D721Med (cell line): ENCODE results near the gene SLC4A1.

Experiments
- DNase-seq: peaks from one replicate; pipeline ENCODE4 v3.0.0; 2011; ENCODE audit warnings: low spot score; ENCODE audit not compliant: insufficient read length
- FAIRE-seq: peaks from 2 replicates; lab custom pipeline; 2011; peaks lifted over from hg19 to GRCh38; lab: Jason Lieb, UNC
- TF ChIP-seq, protein P1 (sequence below): IDR thresholded peaks from 2 replicates; pipeline ENCODE4 v1.5.1; 2012; ENCODE audit warnings: mild to moderate bottlenecking, control low read depth; ENCODE audit not compliant: insufficient read depth; ENCODE audit errors: missing control alignments

The SLC4A1 gene

DNA sequence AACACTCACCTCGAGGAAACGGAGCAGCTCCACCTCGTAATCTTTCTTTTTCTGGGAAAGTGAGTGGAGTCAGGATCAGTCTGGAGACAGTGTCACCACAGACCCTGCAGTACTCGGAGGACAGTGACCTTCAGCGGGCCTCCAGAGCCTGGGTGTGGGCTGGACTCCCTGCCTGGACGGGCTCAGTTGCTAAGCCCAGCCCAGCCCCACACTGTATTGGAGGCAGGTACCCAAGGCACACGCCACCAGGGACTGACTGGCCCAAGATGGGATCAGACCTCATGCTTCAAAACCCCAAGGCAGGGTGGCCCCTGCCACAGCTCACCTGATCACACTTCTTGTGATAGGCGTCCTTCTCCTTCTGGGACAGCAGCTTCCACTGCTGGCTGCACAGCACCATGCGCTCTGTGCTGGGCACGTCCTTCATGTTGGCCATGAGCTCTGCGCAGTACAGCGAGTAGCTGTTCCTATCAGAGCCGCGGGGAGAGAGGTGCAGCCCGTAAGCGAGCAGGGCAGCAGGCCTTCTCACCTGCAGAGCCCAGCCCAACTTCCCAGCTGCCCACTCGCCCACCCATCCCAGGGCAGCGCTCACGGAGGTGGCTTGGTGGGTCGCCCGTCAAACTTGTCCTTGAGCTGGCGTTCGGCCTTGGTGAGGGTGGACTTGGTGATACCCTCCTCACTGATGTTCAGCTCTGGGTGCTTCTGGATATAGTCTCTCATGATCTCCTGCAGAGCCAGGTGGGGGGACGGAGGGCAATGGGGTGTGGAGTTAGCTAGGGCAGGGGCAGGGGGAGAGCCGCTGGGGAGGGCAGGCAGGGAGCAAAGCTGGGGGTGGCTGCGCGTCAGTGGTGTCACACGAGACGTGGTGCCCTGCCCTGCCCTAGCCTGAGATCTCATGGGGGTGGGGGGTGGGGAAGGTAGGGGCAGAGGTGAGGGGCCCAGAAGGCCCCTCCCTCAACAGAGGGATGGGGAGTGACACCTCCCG, 56.4 kb downstream of the SLC4A1 start:
- TF ChIP-seq, protein P1, sequence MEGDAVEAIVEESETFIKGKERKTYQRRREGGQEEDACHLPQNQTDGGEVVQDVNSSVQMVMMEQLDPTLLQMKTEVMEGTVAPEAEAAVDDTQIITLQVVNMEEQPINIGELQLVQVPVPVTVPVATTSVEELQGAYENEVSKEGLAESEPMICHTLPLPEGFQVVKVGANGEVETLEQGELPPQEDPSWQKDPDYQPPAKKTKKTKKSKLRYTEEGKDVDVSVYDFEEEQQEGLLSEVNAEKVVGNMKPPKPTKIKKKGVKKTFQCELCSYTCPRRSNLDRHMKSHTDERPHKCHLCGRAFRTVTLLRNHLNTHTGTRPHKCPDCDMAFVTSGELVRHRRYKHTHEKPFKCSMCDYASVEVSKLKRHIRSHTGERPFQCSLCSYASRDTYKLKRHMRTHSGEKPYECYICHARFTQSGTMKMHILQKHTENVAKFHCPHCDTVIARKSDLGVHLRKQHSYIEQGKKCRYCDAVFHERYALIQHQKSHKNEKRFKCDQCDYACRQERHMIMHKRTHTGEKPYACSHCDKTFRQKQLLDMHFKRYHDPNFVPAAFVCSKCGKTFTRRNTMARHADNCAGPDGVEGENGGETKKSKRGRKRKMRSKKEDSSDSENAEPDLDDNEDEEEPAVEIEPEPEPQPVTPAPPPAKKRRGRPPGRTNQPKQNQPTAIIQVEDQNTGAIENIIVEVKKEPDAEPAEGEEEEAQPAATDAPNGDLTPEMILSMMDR: no peak
- DNase-seq: no peak
- FAIRE-seq: no peak

DNA sequence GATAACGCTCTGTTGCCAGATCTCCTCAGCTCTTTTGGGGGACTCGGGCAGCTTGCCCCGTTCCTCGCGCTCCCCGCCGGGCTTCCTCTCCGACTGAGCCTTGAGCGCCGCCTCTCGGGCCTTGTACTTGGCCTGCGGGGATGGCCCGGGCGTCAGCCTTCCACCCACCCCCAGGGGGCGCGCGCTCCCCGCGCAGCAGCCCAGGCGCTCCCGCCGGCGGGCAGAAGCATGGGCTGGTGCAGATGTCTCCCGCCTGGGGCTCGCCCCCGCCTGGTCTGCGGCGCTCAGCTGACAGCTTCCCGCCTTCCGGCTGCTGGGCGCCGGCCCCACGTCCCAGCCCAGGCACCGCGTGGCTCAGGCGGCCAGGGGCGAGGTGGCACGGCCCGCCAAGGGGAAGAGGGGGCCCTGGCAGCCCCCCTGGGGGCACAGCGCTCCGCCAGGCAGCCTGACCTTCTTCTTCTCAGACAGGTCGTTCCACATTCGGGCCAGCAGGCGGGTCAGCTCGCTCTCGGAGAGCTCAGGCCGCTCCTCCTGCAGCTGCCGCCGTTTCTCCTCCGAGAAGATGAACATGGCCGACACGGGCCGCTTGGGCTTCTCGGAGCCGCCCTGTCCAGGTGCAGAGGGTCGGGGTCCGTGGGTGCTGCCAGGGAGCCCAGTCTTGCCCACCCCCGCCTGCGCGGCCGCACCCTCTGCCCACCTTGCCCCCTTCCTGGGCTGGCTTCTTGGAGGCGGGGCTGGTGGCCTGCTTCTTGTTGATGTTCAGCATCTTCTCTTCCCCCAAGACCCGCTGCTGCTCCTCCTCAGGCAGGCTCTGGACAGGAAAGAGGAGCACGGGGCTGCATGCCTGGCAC, 57.4 kb downstream of the SLC4A1 start:
- FAIRE-seq (no peak), DNase-seq (peak; percentile 98)
- TF ChIP-seq, protein P1: peak; percentile 98

DNA sequence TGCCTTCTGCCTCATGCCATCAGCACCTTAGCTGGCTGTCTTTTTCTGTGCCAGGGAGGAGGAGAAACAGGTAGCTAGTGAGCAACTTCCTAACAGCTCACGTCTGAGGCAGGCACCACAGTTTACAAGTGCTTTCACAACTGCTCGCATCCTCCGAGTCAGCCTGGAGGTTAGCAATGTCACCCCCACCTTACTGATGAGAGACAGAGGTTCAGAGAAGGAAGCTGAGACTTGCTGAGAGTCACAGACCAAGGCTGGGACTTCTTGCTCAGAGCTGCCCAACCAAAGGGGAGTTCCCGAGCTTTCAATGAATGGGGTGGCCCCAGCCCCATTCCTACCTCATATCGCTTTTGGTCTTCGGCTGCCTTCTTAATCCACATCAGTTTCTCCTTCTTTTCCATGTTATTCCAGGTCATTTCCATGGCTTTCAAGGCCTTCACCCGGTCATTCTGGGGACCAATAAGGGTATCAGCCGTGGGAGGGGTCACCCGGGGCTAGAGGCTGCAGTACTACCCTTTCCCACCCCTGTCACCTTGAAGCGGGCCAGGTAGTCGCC, 58.1 kb downstream of the SLC4A1 start:
- TF ChIP-seq, protein P1: no peak
- FAIRE-seq: no peak
- DNase-seq: no peak

DNA sequence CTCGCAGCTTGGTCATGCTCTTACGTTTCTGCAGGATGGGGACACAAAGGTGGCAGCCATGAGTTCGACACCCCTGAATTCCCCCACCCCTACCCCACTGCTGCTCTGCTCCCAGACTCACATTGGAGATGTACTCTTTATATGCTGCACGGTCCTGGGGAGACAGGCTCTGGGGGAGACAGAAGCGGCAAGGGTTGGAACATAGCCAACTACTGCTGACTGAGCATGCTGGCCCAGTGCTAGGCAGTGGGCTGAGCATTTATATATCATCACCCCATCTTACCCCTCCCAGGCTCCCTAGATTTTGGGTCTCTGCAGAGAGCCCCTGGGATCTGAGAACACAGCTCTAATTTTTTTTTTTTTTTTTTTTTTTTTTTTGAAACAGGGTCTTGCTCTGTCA, 60.2 kb downstream of the SLC4A1 start:
- FAIRE-seq: no peak

DNA sequence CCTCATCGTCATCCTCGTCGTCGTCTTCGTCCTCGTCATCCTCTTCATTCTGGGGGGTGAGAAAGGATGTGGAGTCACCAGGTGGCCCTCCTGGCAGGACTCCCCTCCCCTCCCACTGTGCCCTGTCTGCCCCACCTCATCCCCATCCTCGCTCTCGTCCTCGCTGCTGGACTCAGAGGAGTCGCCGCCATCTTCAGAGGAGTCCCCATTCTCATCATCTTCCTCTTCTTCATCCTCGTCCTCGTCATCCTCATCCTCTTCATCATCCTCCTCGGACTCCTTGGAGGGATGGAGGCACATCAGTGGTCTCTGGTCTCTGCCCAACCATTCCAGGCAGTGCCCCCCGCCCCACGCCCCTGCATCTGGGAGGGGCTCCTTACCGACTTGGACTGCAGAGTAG, 60.6 kb downstream of the SLC4A1 start:
- TF ChIP-seq, protein P1: no peak
- FAIRE-seq: no peak

More for the DNA sequence above, 60.2 kb downstream of the SLC4A1 start:
- TF ChIP-seq, protein P1: no peak
- no peak for DNase-seq

DNA sequence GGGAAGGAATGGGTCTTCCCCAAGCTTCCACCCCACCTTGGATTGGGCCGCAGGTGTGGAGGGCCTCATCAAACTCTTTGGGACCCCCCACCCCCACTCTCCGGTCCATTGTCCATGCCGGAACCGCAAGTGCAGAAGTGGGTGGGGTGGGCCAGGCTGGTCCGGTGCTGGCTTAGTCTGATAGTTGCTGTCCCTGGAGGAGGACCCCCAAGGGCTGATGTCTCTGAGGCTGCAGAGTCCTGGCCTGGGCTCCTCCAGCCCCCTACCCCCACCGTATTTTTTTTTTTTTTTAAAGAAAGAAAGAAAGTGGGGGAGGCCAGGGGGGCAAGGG, 61.1 kb downstream of the SLC4A1 start:
- FAIRE-seq (no peak), DNase-seq (no peak)
- TF ChIP-seq, protein P1: no peak

More for the DNA sequence above, 60.6 kb downstream of the SLC4A1 start:
- DNase-seq: no peak
